ENCODE measurements around the gene RBM4. TPM values are rescaled to one million over a fixed set of nuclear protein-coding genes. Genes with fewer than 3 reads are reported as not detected.

Gene RBM4
- total and polyA plus RNA-seq, 2 of the 13 experiments (the other 11 are each of a cell fraction or from before 2014, with no cell fraction given), result 126 to 136 TPM

DNA sequence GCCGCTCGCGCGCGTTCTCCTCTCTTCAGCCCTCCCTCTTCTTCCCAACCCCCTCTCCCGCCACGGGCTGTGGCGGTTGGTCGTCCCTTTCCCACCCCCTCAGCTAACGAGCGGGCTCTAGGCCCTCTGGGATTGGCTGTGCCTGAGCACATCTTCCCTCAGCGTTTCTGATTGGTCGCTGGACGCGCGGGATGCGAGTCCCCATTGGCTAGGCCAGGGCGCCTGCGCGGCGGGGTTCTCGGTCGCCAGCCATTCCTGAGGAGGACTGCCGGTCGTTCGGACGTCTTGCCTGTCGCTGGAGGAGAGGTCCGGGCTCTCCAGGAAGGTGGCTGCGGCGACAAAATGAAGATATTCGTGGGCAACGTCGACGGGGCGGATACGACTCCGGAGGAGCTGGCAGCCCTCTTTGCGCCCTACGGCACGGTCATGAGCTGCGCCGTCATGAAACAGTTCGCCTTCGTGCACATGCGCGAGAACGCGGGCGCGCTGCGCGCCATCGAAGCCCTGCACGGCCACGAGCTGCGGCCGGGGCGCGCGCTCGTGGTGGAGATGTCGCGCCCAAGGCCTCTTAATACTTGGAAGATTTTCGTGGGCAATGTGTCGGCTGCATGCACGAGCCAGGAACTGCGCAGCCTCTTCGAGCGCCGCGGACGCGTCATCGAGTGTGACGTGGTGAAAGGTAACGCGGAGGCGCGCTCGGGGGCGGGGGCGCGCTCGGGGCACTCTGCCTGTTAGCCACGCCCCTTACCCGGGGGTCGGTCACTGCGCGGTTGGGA lies 21.9 kb upstream of the RBM4 start, which contains the start of gene RBM14 (continued):
- TF ChIP-seq, protein P1, sequence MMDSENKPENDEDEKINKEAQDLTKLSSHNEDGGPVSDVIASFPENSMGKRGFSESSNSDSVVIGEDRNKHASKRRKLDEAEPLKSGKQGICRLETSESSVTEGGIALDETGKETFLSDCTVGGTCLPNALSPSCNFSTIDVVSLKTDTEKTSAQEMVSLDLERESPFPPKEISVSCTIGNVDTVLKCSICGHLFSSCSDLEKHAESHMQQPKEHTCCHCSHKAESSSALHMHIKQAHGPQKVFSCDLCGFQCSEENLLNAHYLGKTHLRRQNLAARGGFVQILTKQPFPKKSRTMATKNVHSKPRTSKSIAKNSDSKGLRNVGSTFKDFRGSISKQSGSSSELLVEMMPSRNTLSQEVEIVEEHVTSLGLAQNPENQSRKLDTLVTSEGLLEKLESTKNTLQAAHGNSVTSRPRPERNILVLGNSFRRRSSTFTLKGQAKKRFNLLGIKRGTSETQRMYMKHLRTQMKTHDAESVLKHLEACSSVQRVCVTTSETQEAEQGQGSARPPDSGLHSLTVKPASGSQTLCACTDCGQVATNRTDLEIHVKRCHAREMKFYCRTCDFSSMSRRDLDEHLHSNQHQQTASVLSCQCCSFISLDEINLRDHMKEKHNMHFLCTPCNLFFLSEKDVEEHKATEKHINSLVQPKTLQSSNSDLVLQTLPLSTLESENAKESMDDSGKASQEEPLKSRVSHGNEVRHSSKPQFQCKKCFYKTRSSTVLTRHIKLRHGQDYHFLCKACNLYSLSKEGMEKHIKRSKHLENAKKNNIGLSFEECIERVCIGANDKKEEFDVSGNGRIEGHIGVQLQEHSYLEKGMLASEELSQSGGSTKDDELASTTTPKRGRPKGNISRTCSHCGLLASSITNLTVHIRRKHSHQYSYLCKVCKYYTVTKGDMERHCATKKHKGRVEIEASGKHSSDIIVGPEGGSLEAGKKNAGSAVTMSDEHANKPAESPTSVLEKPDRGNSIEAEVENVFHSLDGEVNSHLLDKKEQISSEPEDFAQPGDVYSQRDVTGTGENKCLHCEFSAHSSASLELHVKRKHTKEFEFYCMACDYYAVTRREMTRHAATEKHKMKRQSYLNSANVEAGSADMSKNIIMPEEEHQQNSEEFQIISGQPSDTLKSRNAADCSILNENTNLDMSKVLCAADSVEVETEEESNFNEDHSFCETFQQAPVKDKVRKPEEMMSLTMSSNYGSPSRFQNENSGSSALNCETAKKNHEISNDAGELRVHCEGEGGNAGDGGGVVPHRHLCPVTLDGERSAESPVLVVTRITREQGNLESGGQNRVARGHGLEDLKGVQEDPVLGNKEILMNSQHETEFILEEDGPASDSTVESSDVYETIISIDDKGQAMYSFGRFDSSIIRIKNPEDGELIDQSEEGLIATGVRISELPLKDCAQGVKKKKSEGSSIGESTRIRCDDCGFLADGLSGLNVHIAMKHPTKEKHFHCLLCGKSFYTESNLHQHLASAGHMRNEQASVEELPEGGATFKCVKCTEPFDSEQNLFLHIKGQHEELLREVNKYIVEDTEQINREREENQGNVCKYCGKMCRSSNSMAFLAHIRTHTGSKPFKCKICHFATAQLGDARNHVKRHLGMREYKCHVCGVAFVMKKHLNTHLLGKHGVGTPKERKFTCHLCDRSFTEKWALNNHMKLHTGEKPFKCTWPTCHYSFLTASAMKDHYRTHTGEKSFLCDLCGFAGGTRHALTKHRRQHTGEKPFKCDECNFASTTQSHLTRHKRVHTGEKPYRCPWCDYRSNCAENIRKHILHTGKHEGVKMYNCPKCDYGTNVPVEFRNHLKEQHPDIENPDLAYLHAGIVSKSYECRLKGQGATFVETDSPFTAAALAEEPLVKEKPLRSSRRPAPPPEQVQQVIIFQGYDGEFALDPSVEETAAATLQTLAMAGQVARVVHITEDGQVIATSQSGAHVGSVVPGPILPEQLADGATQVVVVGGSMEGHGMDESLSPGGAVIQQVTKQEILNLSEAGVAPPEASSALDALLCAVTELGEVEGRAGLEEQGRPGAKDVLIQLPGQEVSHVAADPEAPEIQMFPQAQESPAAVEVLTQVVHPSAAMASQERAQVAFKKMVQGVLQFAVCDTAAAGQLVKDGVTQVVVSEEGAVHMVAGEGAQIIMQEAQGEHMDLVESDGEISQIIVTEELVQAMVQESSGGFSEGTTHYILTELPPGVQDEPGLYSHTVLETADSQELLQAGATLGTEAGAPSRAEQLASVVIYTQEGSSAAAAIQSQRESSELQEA (CRISPR knock-in tag; IDR thresholded peaks at IDR 0.05; ENCODE audit: not compliant biosample characterization), result peak; percentile 87
- TF ChIP-seq ZNF781 (CRISPR knock-in tag; IDR thresholded peaks at IDR 0.05; ENCODE audit: borderline replicate concordance, not compliant biosample characterization) (peak; percentile 71), RFX5 (IDR thresholded peaks at IDR 0.05; ENCODE audit: low read depth, low read length) (peak; percentile 67; the same call in 1 of the 2 replicates), NFE2L2 (IDR thresholded peaks at IDR 0.05; ENCODE audit: low read length) (no peak), SNAPC2 (CRISPR knock-in tag; IDR thresholded peaks at IDR 0.05) (peak; percentile 50; the same call in 1 of the 2 replicates), REPIN1 (CRISPR knock-in tag; IDR thresholded peaks at IDR 0.05; ENCODE audit: borderline replicate concordance, low read depth) (no peak), KDM2A (CRISPR knock-in tag; IDR thresholded peaks at IDR 0.05; ENCODE audit: borderline replicate concordance, low read depth) (peak; percentile 91), ZNF788 (CRISPR knock-in tag; IDR thresholded peaks at IDR 0.05; ENCODE audit: borderline replicate concordance) (peak; percentile 35; the same call in 1 of the 2 replicates), PAWR (CRISPR knock-in tag; IDR thresholded peaks at IDR 0.05; ENCODE audit: borderline replicate concordance) (peak; percentile 79; the same call in 1 of the 2 replicates), ZNF7 (CRISPR knock-in tag; IDR thresholded peaks at IDR 0.05) (no peak), WIZ (CRISPR knock-in tag; IDR thresholded peaks at IDR 0.05) (peak; percentile 86), RBM39 (IDR thresholded peaks at IDR 0.05; ENCODE audit: low read depth, low read length, poor library complexity, severe bottlenecking) (peak; percentile 81)
- TF ChIP-seq, protein P2, sequence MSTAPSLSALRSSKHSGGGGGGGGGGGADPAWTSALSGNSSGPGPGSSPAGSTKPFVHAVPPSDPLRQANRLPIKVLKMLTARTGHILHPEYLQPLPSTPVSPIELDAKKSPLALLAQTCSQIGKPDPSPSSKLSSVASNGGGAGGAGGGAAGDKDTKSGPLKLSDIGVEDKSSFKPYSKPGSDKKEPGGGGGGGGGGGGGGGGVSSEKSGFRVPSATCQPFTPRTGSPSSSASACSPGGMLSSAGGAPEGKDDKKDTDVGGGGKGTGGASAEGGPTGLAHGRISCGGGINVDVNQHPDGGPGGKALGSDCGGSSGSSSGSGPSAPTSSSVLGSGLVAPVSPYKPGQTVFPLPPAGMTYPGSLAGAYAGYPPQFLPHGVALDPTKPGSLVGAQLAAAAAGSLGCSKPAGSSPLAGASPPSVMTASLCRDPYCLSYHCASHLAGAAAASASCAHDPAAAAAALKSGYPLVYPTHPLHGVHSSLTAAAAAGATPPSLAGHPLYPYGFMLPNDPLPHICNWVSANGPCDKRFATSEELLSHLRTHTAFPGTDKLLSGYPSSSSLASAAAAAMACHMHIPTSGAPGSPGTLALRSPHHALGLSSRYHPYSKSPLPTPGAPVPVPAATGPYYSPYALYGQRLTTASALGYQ (CRISPR knock-in tag; IDR thresholded peaks at IDR 0.05), result peak; percentile 55; the same call in 1 of the 2 replicates
- TF ChIP-seq, protein P3, sequence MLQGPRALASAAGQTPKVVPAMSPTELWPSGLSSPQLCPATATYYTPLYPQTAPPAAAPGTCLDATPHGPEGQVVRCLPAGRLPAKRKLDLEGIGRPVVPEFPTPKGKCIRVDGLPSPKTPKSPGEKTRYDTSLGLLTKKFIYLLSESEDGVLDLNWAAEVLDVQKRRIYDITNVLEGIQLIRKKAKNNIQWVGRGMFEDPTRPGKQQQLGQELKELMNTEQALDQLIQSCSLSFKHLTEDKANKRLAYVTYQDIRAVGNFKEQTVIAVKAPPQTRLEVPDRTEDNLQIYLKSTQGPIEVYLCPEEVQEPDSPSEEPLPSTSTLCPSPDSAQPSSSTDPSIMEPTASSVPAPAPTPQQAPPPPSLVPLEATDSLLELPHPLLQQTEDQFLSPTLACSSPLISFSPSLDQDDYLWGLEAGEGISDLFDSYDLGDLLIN (CRISPR knock-in tag; IDR thresholded peaks at IDR 0.05; ENCODE audit: borderline replicate concordance), result no peak
- TF ChIP-seq, protein P4, sequence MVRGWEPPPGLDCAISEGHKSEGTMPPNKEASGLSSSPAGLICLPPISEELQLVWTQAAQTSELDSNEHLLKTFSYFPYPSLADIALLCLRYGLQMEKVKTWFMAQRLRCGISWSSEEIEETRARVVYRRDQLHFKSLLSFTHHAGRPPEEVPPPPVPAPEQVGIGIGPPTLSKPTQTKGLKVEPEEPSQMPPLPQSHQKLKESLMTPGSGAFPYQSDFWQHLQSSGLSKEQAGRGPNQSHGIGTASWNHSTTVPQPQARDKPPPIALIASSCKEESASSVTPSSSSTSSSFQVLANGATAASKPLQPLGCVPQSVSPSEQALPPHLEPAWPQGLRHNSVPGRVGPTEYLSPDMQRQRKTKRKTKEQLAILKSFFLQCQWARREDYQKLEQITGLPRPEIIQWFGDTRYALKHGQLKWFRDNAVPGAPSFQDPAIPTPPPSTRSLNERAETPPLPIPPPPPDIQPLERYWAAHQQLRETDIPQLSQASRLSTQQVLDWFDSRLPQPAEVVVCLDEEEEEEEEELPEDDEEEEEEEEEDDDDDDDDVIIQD (CRISPR knock-in tag; IDR thresholded peaks at IDR 0.05; ENCODE audit: low read depth), result 0 out of 2 replicates have a peak, but pooled peaks have one; percentile 10

Data from HepG2 (cell line).